Measurements from ENCODE around the gene ABHD1.

Gene ABHD1

DNA sequence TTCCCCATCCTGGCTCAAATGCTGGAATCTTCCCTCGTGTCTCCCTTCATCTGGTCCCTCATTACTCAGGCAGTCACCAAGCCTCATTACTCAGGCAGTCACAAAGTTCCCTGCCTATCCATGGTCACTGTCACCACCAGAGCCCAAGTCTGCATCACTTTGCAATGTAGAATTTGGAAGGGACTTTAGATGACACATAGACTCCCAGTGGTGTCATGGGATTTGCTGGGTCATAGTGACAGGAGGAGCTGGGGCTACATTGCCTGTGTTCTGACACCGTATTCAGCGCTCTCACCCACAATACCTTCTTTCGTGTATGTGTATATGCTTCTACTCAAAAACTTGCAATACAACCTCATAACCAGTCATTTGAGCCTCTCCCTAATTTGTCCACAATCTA lies 47.3 kb upstream of the ABHD1 start:
- no peak overlapping the region for H3K4me2 ChIP-seq (ENCODE audit: low read depth, low read length, poor library complexity, severe bottlenecking)
- peaks cover 37% of the 10 kb centered on the region for H3K4me1 ChIP-seq (ENCODE audit: insufficient read depth, low read length, poor library complexity, severe bottlenecking)
- H3K36me3 ChIP-seq (ENCODE audit: insufficient read depth, low read length) = no peaks in the 10 kb centered on the region
- H3K79me2 ChIP-seq (ENCODE audit: insufficient read depth, low read length) = peaks cover 1% of the 10 kb centered on the region; the same call in 1 of the 2 replicates
- H3K4me3 ChIP-seq (ENCODE audit: low read length, poor library complexity, severe bottlenecking) = no peak overlapping the region
- no peaks in the 10 kb centered on the region for H3K9me2 ChIP-seq (replicated peaks; ENCODE audit: low read depth, low read length)
- no peak overlapping the region for H2AFZ ChIP-seq (ENCODE audit: low read length)
- H3K27me3 ChIP-seq (ENCODE audit: insufficient read depth, low read length, poor library complexity, severe bottlenecking) = no peaks in the 10 kb centered on the region
- H3F3A ChIP-seq (ENCODE audit: low read depth) = no peaks in the 10 kb centered on the region
- TF ChIP-seq, protein P1, sequence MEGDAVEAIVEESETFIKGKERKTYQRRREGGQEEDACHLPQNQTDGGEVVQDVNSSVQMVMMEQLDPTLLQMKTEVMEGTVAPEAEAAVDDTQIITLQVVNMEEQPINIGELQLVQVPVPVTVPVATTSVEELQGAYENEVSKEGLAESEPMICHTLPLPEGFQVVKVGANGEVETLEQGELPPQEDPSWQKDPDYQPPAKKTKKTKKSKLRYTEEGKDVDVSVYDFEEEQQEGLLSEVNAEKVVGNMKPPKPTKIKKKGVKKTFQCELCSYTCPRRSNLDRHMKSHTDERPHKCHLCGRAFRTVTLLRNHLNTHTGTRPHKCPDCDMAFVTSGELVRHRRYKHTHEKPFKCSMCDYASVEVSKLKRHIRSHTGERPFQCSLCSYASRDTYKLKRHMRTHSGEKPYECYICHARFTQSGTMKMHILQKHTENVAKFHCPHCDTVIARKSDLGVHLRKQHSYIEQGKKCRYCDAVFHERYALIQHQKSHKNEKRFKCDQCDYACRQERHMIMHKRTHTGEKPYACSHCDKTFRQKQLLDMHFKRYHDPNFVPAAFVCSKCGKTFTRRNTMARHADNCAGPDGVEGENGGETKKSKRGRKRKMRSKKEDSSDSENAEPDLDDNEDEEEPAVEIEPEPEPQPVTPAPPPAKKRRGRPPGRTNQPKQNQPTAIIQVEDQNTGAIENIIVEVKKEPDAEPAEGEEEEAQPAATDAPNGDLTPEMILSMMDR (conservative IDR thresholded peaks at IDR 0.05; ENCODE audit: low read length) = no peak
- TF ChIP-seq EZH2phosphoT487 (IDR thresholded peaks at IDR 0.05; ENCODE audit: borderline replicate concordance) = no peak
- H3K9me3 ChIP-seq (ENCODE audit: insufficient read depth, low read depth, low read length) = no peaks in the 10 kb centered on the region
- no peaks in the 10 kb centered on the region for H4K20me1 ChIP-seq (ENCODE audit: insufficient read depth, low read length, poor library complexity, severe bottlenecking)
- no peak overlapping the region for H3K9ac ChIP-seq (ENCODE audit: low read depth, low read length, poor library complexity, severe bottlenecking)

DNA sequence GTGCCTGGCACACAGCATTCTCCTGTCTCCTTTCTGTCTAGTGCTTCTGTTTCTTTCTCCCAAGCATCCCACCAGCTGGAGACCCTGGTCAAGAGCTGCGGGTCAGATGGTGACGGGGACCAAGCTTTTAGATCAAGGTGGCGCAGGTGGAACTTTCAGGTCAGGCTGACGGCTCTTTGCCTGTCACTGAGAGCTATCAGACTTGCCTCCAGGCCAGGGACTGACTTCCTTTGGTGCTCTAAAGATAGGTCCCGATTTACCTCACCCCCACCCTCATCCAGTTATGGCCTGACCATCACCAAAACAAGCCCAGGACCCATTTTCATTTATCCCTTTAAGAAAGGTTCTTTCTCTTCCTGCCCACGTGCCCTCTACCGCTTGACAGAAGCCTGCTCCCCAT lies 46.4 kb upstream of the ABHD1 start:
- Histone ChIP-seq H3K4me1 (ENCODE audit: insufficient read depth, low read length, poor library complexity, severe bottlenecking) (peaks cover 43% of the 10 kb centered on the region), H3F3A (ENCODE audit: low read depth) (peaks cover 7% of the 10 kb centered on the region; the same call in 1 of the 2 replicates), H3K36me3 (ENCODE audit: insufficient read depth, low read length) (no peaks in the 10 kb centered on the region), H3K9me2 (replicated peaks; ENCODE audit: low read depth, low read length) (no peaks in the 10 kb centered on the region), H3K4me2 (ENCODE audit: low read depth, low read length, poor library complexity, severe bottlenecking) (no peak overlapping the region), H3K9me3 (ENCODE audit: insufficient read depth, low read depth, low read length) (no peaks in the 10 kb centered on the region), H4K20me1 (ENCODE audit: insufficient read depth, low read length, poor library complexity, severe bottlenecking) (no peaks in the 10 kb centered on the region), H3K4me3 (ENCODE audit: low read length, poor library complexity, severe bottlenecking) (no peak overlapping the region), H3K9ac (ENCODE audit: low read depth, low read length, poor library complexity, severe bottlenecking) (no peak overlapping the region), H3K79me2 (ENCODE audit: insufficient read depth, low read length) (peaks cover 1% of the 10 kb centered on the region; the same call in 1 of the 2 replicates), H3K27me3 (ENCODE audit: insufficient read depth, low read length, poor library complexity, severe bottlenecking) (no peaks in the 10 kb centered on the region), H2AFZ (ENCODE audit: low read length) (no peak overlapping the region)
- no peak for TF ChIP-seq EZH2phosphoT487 (IDR thresholded peaks at IDR 0.05; ENCODE audit: borderline replicate concordance)
- TF ChIP-seq, protein P1 (conservative IDR thresholded peaks at IDR 0.05; ENCODE audit: low read length) = no peak

DNA sequence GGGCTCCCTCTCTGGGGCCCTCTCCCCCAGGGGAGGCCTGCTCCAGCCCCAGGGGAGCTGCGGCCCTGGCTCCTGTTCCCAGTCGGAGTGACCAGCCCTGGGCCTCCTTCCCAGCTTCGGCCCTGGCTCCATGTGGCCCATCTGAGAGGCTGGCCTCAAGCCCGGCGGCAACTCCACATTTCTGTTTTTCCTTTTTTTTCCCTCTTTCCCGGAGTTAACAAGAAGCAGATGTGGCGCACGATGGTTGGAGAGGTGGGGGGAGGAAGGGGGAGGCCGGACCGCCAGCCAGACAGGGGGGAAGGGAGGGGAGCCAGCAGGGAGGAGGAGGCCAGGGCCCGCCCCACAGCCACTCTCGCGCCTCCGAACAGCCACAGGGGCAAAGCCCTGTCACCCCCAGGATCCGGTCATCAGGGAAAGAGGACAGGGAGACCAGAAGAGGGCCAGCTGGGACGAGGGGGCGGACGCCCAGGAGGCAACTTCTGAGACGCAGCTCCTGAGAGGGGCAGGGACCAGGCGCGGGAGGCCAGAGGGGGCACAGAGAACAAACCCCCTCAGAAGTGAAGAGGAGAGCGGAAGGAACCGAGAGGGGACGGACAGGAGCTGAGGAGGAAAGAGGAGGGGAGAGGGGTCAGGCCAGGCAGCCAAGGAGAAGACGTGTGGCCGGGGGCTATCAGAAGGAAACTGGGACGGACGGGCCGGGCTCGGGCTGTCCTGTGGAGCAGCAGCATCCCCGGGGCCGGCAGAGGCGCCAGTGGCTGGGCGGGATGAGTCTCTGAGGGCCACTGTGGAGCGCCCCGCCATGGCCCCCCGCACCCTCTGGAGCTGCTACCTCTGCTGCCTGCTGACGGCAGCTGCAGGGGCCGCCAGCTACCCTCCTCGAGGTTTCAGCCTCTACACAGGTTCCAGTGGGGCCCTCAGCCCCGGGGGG lies 45.1 kb upstream of the ABHD1 start, which contains the start of gene EMILIN1:
Gene EMILIN1, plus strand, starts transcription at position 349 of the 928 bp plus-strand sequence. Its CDS starts 451 bp downstream, at position 800.
- no peak within 1 kb of the TSS for H3K4me2 ChIP-seq (ENCODE audit: low read depth, low read length, poor library complexity, severe bottlenecking)

More for the DNA sequence above, 45.1 kb upstream of the ABHD1 start, which contains the start of gene EMILIN1:
- no peak for TF ChIP-seq EZH2phosphoT487 (IDR thresholded peaks at IDR 0.05; ENCODE audit: borderline replicate concordance)
- TF ChIP-seq, protein P1 (conservative IDR thresholded peaks at IDR 0.05; ENCODE audit: low read length) = no peak
- H3K79me2 ChIP-seq (ENCODE audit: insufficient read depth, low read length) = peaks cover 13% of the 10 kb centered on the region; the same call in 1 of the 2 replicates
- no peak within 1 kb of the TSS for H3K4me3 ChIP-seq (ENCODE audit: low read length, poor library complexity, severe bottlenecking)
- H3K9ac ChIP-seq (ENCODE audit: low read depth, low read length, poor library complexity, severe bottlenecking) = no peak within 1 kb of the TSS
- H3K9me3 ChIP-seq (ENCODE audit: insufficient read depth, low read depth, low read length) = no peaks in the 10 kb centered on the region
- no peaks in the 10 kb centered on the region for H3K9me2 ChIP-seq (replicated peaks; ENCODE audit: low read depth, low read length)
- no peaks in the 10 kb centered on the region for H3K27me3 ChIP-seq (ENCODE audit: insufficient read depth, low read length, poor library complexity, severe bottlenecking)
- no peaks in the 10 kb centered on the region for H3K36me3 ChIP-seq (ENCODE audit: insufficient read depth, low read length)
- peaks cover 37% of the 10 kb centered on the region for H3K4me1 ChIP-seq (ENCODE audit: insufficient read depth, low read length, poor library complexity, severe bottlenecking)
- peaks cover 7% of the 10 kb centered on the region; the same call in 1 of the 2 replicates for H3F3A ChIP-seq (ENCODE audit: low read depth)
- H4K20me1 ChIP-seq (ENCODE audit: insufficient read depth, low read length, poor library complexity, severe bottlenecking) = no peaks in the 10 kb centered on the region
- no peak within 1 kb of the TSS for H2AFZ ChIP-seq (ENCODE audit: low read length)

Data from Loucy (cell line).